AG10803 (cell line): ENCODE data around the gene PCCA.
"Not testable (repeated sequence)": the region's sequence is repeated elsewhere in the genome, so short reads cannot be mapped to it uniquely, and the experiment has no call there.

Source experiments
- DNase-seq: peaks from one replicate; pipeline ENCODE4 v3.0.0; 2010; ENCODE audit warnings: low read depth
- H3K4me3 ChIP-seq: 2 replicates; pipeline ENCODE4 v1.5.1; 2011; ENCODE audit warnings: mild to moderate bottlenecking, low read length, control low read depth
- CTCF ChIP-seq: conservative IDR thresholded peaks from 2 replicates; pipeline ENCODE4 v1.5.1; 2011; ENCODE audit warnings: mild to moderate bottlenecking, low read length, control low read depth, inconsistent platforms

Gene PCCA

DNA sequence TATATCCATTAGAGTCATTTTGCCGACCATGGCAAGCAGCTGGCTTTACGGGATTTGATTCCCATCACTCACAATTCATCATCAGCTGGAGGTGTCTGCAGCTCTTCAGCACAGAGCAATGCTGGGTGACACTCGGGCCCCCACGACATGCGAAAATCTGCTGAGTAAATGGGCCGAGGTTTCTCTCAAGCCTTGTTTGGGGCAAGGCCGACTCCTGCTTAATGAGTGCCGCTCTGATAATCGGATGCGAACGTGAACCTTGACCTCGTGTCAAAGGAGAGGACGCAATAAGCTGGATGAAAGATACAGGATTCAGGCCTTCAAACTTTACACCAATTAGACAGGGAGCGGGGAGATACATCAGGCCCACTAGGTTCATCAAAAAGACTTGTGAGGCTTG, 434.5 kb downstream of the PCCA start:
- H3K4me3 ChIP-seq: no peak overlapping the region
- TF ChIP-seq CTCF: no peak
- no peak for DNase-seq

DNA sequence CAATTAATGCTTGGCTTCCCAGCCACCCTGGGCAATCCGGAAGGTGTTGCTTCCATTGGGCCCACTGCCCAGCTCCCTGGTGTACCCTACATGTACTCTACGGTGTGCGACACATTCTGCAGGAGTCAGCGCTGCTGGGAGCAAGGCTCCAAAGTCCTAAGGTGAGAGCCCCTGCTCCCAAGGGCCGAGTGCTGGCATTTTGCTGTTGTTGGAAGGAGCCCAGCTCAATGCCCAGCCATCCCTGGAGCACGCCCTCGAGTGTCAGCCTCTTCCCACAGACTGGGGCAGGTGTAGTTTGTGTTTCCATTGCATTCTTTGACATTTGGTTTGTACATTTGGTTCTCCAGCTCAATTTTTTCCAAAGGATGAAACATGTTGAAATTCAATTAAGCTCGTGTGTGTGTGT, 435.1 kb downstream of the PCCA start:
- DNase-seq: no peak
- TF ChIP-seq CTCF: no peak
- H3K4me3 ChIP-seq: no peak overlapping the region

DNA sequence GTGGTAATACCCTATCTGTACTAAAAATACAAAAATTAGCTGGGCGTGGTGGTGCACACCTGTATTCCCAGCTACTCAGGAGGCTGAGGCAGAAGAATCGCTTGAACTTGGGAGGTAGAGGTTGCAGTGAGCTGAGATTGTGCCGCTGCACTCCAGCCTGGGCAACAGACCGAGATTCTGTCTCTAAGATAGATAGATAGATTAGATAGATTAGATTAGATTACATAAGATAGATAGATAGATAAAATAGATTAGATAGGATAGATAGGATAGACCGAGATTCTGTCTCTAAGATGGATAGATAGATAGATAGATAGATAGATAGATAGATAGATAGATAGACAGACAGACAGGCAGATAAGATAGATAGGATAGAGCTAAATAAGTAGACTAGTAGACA, 435.8 kb downstream of the PCCA start:
- H3K4me3 ChIP-seq, DNase-seq: not testable (repeated sequence)

DNA sequence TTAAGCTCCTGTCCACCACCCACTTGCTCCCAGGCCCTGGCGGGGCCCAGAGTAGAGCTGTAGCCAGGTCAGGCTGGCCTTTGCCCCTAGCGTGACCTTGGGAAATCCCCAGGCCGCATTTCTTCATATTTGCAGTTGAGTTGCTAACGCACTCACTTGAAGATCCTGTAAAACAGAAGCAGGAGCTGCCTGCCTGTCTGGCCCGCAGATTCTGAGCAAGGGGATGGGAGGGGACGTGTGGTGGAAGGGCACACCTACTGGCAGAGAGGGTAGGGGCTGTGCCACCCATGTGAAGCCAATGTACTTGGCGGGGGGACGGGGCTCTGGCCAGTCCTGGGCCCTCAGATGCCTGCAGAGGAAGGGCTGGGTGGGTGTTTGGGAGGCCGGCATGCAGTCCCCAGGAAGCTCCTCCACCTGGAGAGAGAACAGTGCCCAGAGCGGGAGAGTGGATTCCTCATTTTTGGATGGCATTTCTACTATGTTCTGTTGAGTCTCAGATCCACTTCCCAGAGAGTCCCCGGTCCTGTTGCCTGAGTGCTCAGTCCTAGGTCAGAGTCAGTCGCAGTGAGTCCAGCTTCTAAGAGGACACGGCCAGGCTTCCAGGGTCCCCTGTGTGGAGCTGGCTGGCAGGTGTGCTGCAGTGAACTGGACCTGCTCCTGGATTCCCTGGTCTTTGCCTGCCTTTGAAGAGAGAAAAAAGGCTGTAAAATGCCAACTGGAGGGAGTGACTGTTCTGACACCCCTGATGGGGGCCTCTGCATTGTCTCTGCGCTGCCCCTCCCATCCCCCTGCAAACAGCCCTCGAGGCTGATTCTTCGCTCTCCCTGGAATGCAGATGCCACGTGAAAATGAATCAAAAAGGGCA, 436.8 kb downstream of the PCCA start:
- no peak for DNase-seq
- no peak overlapping the region for H3K4me3 ChIP-seq
- TF ChIP-seq CTCF: no peak

DNA sequence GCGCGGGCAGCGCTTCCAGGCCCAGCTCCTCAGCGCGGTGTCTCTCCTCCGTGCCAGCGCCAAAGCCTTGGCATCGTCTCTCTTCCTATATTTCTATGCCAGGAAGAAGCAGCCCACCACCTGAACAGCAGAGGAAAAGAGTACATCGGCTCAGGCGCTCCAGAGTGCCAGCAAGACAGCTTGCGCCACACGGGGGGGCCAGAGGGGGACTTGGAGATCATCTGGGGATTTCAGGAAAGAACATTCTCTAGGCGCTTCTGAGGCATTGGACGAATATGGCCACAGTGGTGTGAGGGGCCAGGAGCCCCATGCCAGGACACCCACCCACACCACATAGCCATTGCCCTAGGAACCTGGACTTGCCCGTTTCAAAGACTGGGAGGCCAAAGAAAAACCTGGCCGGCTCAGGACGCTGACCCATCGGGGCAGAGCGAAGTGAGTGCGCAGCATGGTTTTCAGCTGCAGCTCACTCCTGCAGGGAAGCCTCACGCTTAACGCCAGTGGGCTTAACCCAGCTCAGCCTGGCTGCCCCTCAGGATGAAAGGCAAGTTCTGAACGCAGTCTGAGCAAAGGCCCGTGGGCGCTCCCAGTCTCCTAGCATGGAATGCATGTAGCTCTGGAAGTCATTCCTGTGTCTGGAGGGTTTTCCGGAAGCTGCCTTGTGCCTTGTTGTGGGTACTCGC, 437.6 kb downstream of the PCCA start:
- H3K4me3 ChIP-seq: no peak overlapping the region
- DNase-seq: no peak
- no peak for TF ChIP-seq CTCF

DNA sequence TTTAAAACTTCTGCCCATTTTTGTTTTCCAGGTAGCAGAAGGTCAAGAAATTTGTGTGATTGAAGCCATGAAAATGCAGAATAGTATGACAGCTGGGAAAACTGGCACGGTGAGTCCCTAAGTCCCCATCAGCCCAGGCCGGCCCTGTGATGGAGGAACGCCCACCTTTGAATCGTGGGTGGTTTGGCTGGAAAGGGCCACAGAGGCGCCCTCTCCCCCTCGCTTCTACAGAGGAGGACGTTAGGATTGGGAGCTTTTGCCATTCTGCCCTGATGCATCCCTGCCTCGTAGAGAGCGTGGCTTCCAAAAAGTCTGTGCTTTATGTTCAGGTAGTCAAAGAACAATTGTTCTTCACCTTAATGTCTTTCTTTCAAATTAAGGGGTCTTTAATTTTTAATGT, 438.8 kb downstream of the PCCA start:
- no peak for TF ChIP-seq CTCF
- no peak for DNase-seq
- H3K4me3 ChIP-seq: no peak overlapping the region

DNA sequence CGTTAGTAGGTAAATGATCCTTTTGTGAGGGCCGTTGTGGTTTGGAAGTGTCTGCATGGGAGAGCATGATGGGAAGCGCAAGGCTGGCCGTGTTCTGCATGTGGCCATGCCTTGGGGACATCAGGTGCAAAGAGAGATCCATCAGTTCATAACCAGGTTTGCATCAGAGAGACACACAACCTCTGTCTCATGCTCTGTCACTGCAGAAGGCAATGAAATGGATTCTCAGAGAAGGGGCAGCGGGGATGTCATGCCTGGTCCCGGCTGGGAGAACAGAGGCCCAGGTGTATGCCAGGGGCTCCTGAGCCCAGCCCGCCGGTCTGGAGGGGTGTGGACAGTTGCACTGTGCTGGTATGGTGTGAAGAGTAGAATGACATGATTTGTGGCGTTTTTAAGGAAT, 439.5 kb downstream of the PCCA start:
- no peak overlapping the region for H3K4me3 ChIP-seq
- TF ChIP-seq CTCF: no peak
- no peak for DNase-seq
